Osteoblast (primary cell): ENCODE results near the gene DCDC2C. TPM values are rescaled to one million over a fixed set of nuclear protein-coding genes. Genes with fewer than 3 reads are reported as not detected.

ENCODE experiments used
- DNase-seq: peaks from one replicate; pipeline ENCODE4 v3.0.0; 2011; ENCODE audit warnings: low spot score, mixed read lengths; ENCODE audit not compliant: insufficient read length; ENCODE audit errors: missing footprints
- H2AFZ ChIP-seq: 2 replicates; pipeline ENCODE4 v1.6.0; 2011; ENCODE audit warnings: mild to moderate bottlenecking, low read length
- H3K27ac ChIP-seq: 2 replicates; pipeline ENCODE4 v1.5.1; 2011; ENCODE audit warnings: mild to moderate bottlenecking, low read depth, low read length, moderate library complexity
- H3K27me3 ChIP-seq: 2 replicates; pipeline ENCODE4 v1.6.0; 2012; ENCODE audit warnings: mild to moderate bottlenecking, control low read depth, inconsistent platforms, low read length, moderate library complexity; ENCODE audit not compliant: insufficient read depth
- H3K36me3 ChIP-seq: 2 replicates; pipeline ENCODE4 v1.5.1; 2011; ENCODE audit warnings: mild to moderate bottlenecking, low read length, control low read depth, moderate library complexity; ENCODE audit not compliant: insufficient read depth
- H3K4me1 ChIP-seq: 2 replicates; pipeline ENCODE4 v1.5.1; 2011; ENCODE audit warnings: mild to moderate bottlenecking, low read length, control low read depth, moderate library complexity; ENCODE audit not compliant: insufficient read depth
- H3K4me2 ChIP-seq: 2 replicates; pipeline ENCODE4 v1.6.0; 2011; ENCODE audit warnings: mild to moderate bottlenecking, low read length; ENCODE audit not compliant: insufficient read depth
- H3K4me3 ChIP-seq: fragments of 200-600 bp; sonication (generic); 3 replicates; pipeline ENCODE4 v1.5.1; 2012; ENCODE audit warnings: mild to moderate bottlenecking, low read length, inconsistent platforms; ENCODE audit not compliant: insufficient read depth
- H3K79me2 ChIP-seq: 2 replicates; pipeline ENCODE4 v1.6.0; 2012; ENCODE audit warnings: mild to moderate bottlenecking, low read length, control low read depth, inconsistent platforms; ENCODE audit not compliant: insufficient read depth
- H3K9me3 ChIP-seq: 2 replicates; pipeline ENCODE4 v1.5.1; 2011; ENCODE audit warnings: low read depth, low read length, control low read depth
- H4K20me1 ChIP-seq: 2 replicates; pipeline ENCODE4 v1.6.0; 2012; ENCODE audit warnings: mild to moderate bottlenecking, low read length, control low read depth; ENCODE audit not compliant: insufficient read depth
- CTCF ChIP-seq: IDR thresholded peaks from 2 replicates; pipeline ENCODE4 v1.5.1; 2011; ENCODE audit warnings: mild to moderate bottlenecking, low read depth, low read length, moderate library complexity; ENCODE audit errors: extremely low read depth
- total RNA-seq: library from RNA; depleted of rRNA; stranded (reverse); fragments of >200 nt; gene quantifications from 2 replicates; pipeline ENCODE4 v1.2.3, GENCODE V29; 2012

Gene DCDC2C
- total RNA-seq, 1 donor, result not detected

GRCh38 chr2:3665886-3666612 lies 37.3 kb upstream of the DCDC2C start:
- no peak for DNase-seq
- Histone ChIP-seq H3K27ac (no peak overlapping the region), H3K9me3 (no peaks in the 10 kb centered on the region), H4K20me1 (no peaks in the 10 kb centered on the region), H3K4me2 (no peak overlapping the region), H3K4me3 (no peak overlapping the region), H3K79me2 (no peaks in the 10 kb centered on the region), H2AFZ (no peak overlapping the region), H3K4me1 (no peaks in the 10 kb centered on the region), H3K36me3 (no peaks in the 10 kb centered on the region), H3K27me3 (no peaks in the 10 kb centered on the region)
- no peak for TF ChIP-seq CTCF

GRCh38 chr2:3666613-3666975 lies 36.8 kb upstream of the DCDC2C start:
- no peaks in the 10 kb centered on the region for H4K20me1 ChIP-seq
- DNase-seq, result no peak
- H3K36me3 ChIP-seq, result no peaks in the 10 kb centered on the region
- H3K4me2 ChIP-seq, result no peak overlapping the region
- H3K27me3 ChIP-seq, result no peaks in the 10 kb centered on the region
- no peaks in the 10 kb centered on the region for H3K9me3 ChIP-seq
- H3K4me3 ChIP-seq, result no peak overlapping the region
- H3K79me2 ChIP-seq, result no peaks in the 10 kb centered on the region
- H2AFZ ChIP-seq, result no peak overlapping the region
- TF ChIP-seq CTCF, result no peak
- no peaks in the 10 kb centered on the region for H3K4me1 ChIP-seq
- no peak overlapping the region for H3K27ac ChIP-seq

GRCh38 chr2:3667151-3667631 lies 36.2 kb upstream of the DCDC2C start:
- Histone ChIP-seq H3K27me3 (no peaks in the 10 kb centered on the region), H4K20me1 (no peaks in the 10 kb centered on the region), H3K9me3 (no peaks in the 10 kb centered on the region), H3K36me3 (no peaks in the 10 kb centered on the region), H2AFZ (no peak overlapping the region), H3K4me3 (no peak overlapping the region), H3K4me2 (no peak overlapping the region), H3K27ac (no peak overlapping the region), H3K79me2 (no peaks in the 10 kb centered on the region), H3K4me1 (no peaks in the 10 kb centered on the region)
- no peak for TF ChIP-seq CTCF
- no peak for DNase-seq

- H2AFZ ChIP-seq, result no peak overlapping the region
- H3K4me1 ChIP-seq, result no peaks in the 10 kb centered on the region
- no peak overlapping the region for H3K4me3 ChIP-seq
- no peaks in the 10 kb centered on the region for H3K9me3 ChIP-seq
- H3K27ac ChIP-seq, result no peak overlapping the region
- no peak for DNase-seq
- no peaks in the 10 kb centered on the region for H3K79me2 ChIP-seq
- H3K36me3 ChIP-seq, result no peaks in the 10 kb centered on the region
- no peak for TF ChIP-seq CTCF
- H3K4me2 ChIP-seq, result no peak overlapping the region
- H4K20me1 ChIP-seq, result no peaks in the 10 kb centered on the region
- H3K27me3 ChIP-seq, result no peaks in the 10 kb centered on the region
These were observed 33.7 kb upstream of the DCDC2C start for GRCh38 chr2:3669656-3670055.
